SH-SY5Y (cell line): Measurements from ENCODE around the gene CDH4.

Experiments used
- GATA2 ChIP-seq: IDR thresholded peaks from 2 replicates; pipeline ENCODE4 v1.6.1; 2011; ENCODE audit warnings: mild to moderate bottlenecking, low read depth, low read length
- GATA3 ChIP-seq: IDR thresholded peaks from 2 replicates; pipeline ENCODE4 v1.6.1; 2011; ENCODE audit warnings: low read depth, mild to moderate bottlenecking, low read length, moderate library complexity

GRCh38 chr20:61623451-61623850, 371.4 kb downstream of the CDH4 start:
- TF ChIP-seq GATA3: no peak
- no peak for TF ChIP-seq GATA2
